IMR-90 (cell line): ENCODE measurements around the gene AKAP7. TPM values are rescaled to one million over a fixed set of nuclear protein-coding genes. Genes with fewer than 3 reads are reported as not detected.

Experiments used
- ATAC-seq: fragments of 200-7000 bp; cut with Tn5 transposase; 2 replicates; pipeline ENCODE4 v1.9.1; 2020; ENCODE audit warnings: low read depth, mild to moderate bottlenecking, moderate library complexity
- BruUV-seq: library from RNA; stranded (reverse); fragments of 400-500 nt; replicated peaks from 2 replicates; lab custom pipeline; 2021; lab: Mats Ljungman, UMichigan
- CTCF ChIA-PET: fragments of 300-600 bp; formaldehyde crosslinking; extraction: SDS; loops from one replicate; lab custom pipeline; 2021; ENCODE audit warnings: antibody characterized with exemption; lab: Yijun Ruan, JAX
- POLR2A ChIA-PET: fragments of 300-600 bp; sonication (Branson Sonifier 250); formaldehyde crosslinking; loops from one replicate; lab custom pipeline; 2022; ENCODE audit warnings: antibody characterized with exemption; ENCODE audit not compliant: unreplicated experiment; lab: Charles Lee
- DNase-seq: peaks from one replicate; pipeline ENCODE4 v3.0.0; 2013
- H2AFZ ChIP-seq: replicated peaks from 2 replicates; pipeline ENCODE3; 2013; ENCODE audit warnings: low read length, mild to moderate bottlenecking; ENCODE audit not compliant: poor library complexity
- H2AK5ac ChIP-seq: 2 replicates; pipeline ENCODE4 v1.6.1; 2013; ENCODE audit warnings: low read depth, low read length, inconsistent platforms
- H2AK9ac ChIP-seq: replicated peaks from 2 replicates; pipeline ENCODE3; 2013; ENCODE audit warnings: mild to moderate bottlenecking, low read depth, low read length, moderate library complexity; ENCODE audit not compliant: poor library complexity
- H2BK120ac ChIP-seq: 2 replicates; pipeline ENCODE4 v1.6.1; 2013; ENCODE audit warnings: low read depth, low read length, inconsistent platforms
- H2BK15ac ChIP-seq: 3 replicates; pipeline ENCODE4 v1.6.1; 2013; ENCODE audit warnings: low read depth, low read length, inconsistent platforms
- H2BK20ac ChIP-seq: 2 replicates; pipeline ENCODE4 v1.6.1; 2013; ENCODE audit warnings: low read depth, mild to moderate bottlenecking, inconsistent platforms, low read length, moderate library complexity
- H2BK5ac ChIP-seq: 2 replicates; pipeline ENCODE4 v1.6.1; 2013; ENCODE audit warnings: mild to moderate bottlenecking, low read depth, low read length, inconsistent platforms; ENCODE audit not compliant: poor library complexity, severe bottlenecking
- H3K14ac ChIP-seq: replicated peaks from 2 replicates; pipeline ENCODE4 v1.6.1; 2013; ENCODE audit warnings: low read depth, low read length, inconsistent platforms
- H3K18ac ChIP-seq: 2 replicates; pipeline ENCODE4 v1.6.1; 2013; ENCODE audit warnings: low read depth, low read length, control low read depth
- H3K23ac ChIP-seq: 2 replicates; pipeline ENCODE4 v1.6.1; 2013; ENCODE audit warnings: low read depth, low read length, inconsistent platforms
- H3K27ac ChIP-seq: 2 replicates; pipeline ENCODE4 v1.5.1; 2013; ENCODE audit warnings: mild to moderate bottlenecking, control low read depth, low read length; ENCODE audit not compliant: insufficient read depth
- H3K27me3 ChIP-seq: 2 replicates; pipeline ENCODE4 v1.6.1; 2013; ENCODE audit warnings: low read length; ENCODE audit not compliant: control insufficient read depth, insufficient read depth
- H3K36me3 ChIP-seq: 2 replicates; pipeline ENCODE4 v1.6.1; 2013; ENCODE audit warnings: low read length, mixed read lengths; ENCODE audit not compliant: control insufficient read depth, insufficient read depth
- H3K4ac ChIP-seq: 2 replicates; pipeline ENCODE4 v1.6.1; 2013; ENCODE audit warnings: low read depth, low read length, inconsistent platforms
- H3K4me1 ChIP-seq: 2 replicates; pipeline ENCODE4 v1.6.1; 2013; ENCODE audit warnings: low read length, mixed read lengths; ENCODE audit not compliant: control insufficient read depth, insufficient read depth
- H3K4me2 ChIP-seq: 2 replicates; pipeline ENCODE4 v1.6.1; 2013; ENCODE audit warnings: low read depth, mild to moderate bottlenecking, control low read depth, low read length, moderate library complexity
- H3K4me3 ChIP-seq: 2 replicates; pipeline ENCODE4 v1.5.1; 2013; ENCODE audit warnings: low read depth, mild to moderate bottlenecking, control low read depth, low read length, moderate library complexity; ENCODE audit not compliant: insufficient read depth
- H3K56ac ChIP-seq: 2 replicates; pipeline ENCODE4 v1.6.1; 2013; ENCODE audit warnings: low read length, inconsistent platforms; ENCODE audit not compliant: insufficient read depth; ENCODE audit errors: extremely low read depth
- H3K79me1 ChIP-seq, 2 experiments: 2 replicates each; pipeline ENCODE4 v1.6.1; 2013; ENCODE audit warnings: low read length in 2 of 2, inconsistent platforms in 1 of 2, low read depth in 1 of 2
- H3K9ac ChIP-seq: 2 replicates; pipeline ENCODE4 v1.6.1; 2013; ENCODE audit warnings: low read depth, low read length, control low read depth
- H3K9me1 ChIP-seq: 2 replicates; pipeline ENCODE4 v1.6.1; 2013; ENCODE audit warnings: low read length, inconsistent platforms; ENCODE audit not compliant: insufficient read depth
- H3K9me3 ChIP-seq: 2 replicates; pipeline ENCODE4 v1.6.1; 2013; ENCODE audit warnings: low read length; ENCODE audit not compliant: control insufficient read depth, insufficient read depth
- H4K20me1 ChIP-seq: 2 replicates; pipeline ENCODE4 v1.6.1; 2013; ENCODE audit warnings: low read length, inconsistent platforms; ENCODE audit not compliant: insufficient read depth
- H4K5ac ChIP-seq: 2 replicates; pipeline ENCODE4 v1.6.1; 2013; ENCODE audit warnings: mild to moderate bottlenecking, low read depth, low read length, control low read depth
- H4K8ac ChIP-seq, 2 experiments: 2 replicates each; pipeline ENCODE4 v1.6.1; 2013; ENCODE audit warnings: low read depth in 2 of 2, low read length in 2 of 2, control low read depth in 1 of 2, inconsistent platforms in 1 of 2
- H4K91ac ChIP-seq: 2 replicates; pipeline ENCODE4 v1.6.1; 2013; ENCODE audit warnings: low read depth, low read length, inconsistent platforms; ENCODE audit not compliant: insufficient read depth
- CEBPB ChIP-seq: IDR thresholded peaks from 2 replicates; pipeline ENCODE4 v1.6.1; 2012; ENCODE audit warnings: low read depth, low read length, improper control_type of control experiment
- MXI1 ChIP-seq: IDR thresholded peaks from 2 replicates; pipeline ENCODE4 v1.6.1; 2012; ENCODE audit warnings: low read depth, mild to moderate bottlenecking, low read length, moderate library complexity, borderline replicate concordance
- WGBS, 2 experiments: methylation state at CpG; one replicate each; pipeline versions ENCODE4 v1.1.5 to v1.1.7; 2013; ENCODE audit warnings: missing lambda C conversion rate in 2 of 2; ENCODE audit not compliant: insufficient read length in 1 of 2; ENCODE audit errors: extremely low coverage in 2 of 2; 5-methylcytosine and 5-hydroxymethylcytosine counted together
- dilution Hi-C: fragments of 300-500 bp; cut with HindIII; formaldehyde crosslinking; loops from one replicate; pipeline ENCODE4 v1.14.3; 2018; ENCODE audit warnings: low sequenced_read_pairs; ENCODE audit not compliant: unreplicated experiment
- in situ Hi-C: fragments of 300-500 bp; cut with MboI; formaldehyde crosslinking; loops from 3 replicates; pipeline ENCODE4 v1.14.3; 2019; ENCODE audit warnings: low sequenced_read_pairs, inconsistent platforms, mixed read lengths
- intact Hi-C: fragments of 100-400 bp; cut with micrococcal nuclease; formaldehyde crosslinking; loops from 2 replicates; pipeline ENCODE4 v1.10.0; 2022
- polyA plus RNA-seq, 3 experiments: library from polyadenylated mRNA; depleted of rRNA; stranded (reverse); fragments of >200 nt; gene quantifications; 2 replicates each; pipeline ENCODE4 v1.2.3, GENCODE V29; 2012; ENCODE audit warnings: low replicate concordance in 1 of 3
- total RNA-seq: library from RNA; depleted of rRNA; stranded (reverse); fragments of >200 nt; gene quantifications from 2 replicates; pipeline ENCODE4 v1.2.3, GENCODE V29; 2012

The AKAP7 gene
- total and polyA plus RNA-seq, 2 of the 4 experiments (the other 2 are of a cell fraction): 0.54 to 1.1 TPM

DNA sequence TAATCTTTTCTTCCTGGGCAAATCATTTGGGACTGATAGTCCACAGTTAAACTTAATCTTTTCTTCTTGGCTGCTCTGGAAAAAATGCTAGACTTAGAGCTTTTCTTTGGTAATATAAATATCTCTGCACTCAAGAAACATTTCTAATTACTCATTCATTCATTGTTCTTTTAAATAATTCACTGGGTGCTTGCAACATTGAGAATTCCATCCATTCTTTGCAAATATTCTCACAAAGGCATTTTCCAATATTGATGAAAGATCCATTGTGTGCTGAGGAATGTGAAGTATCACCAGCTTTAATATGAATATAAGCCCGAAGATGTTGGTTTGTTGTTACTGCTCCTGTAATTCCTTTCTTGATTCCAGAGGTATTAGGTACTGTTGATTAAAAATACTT is 38.4 kb downstream of the AKAP7 start:
- peak; percentile 40; the same call in 1 of the 2 replicates for TF ChIP-seq CEBPB
- no peak for TF ChIP-seq MXI1
- H3K14ac ChIP-seq: no peak overlapping the region
- no peaks in the 10 kb centered on the region for H3K36me3 ChIP-seq
- no peak overlapping the region for H2AK9ac ChIP-seq
- no peak overlapping the region for H2BK5ac ChIP-seq
- intact Hi-C loops: no loop called here
- in situ Hi-C loops: loop anchor here (10.0 kb wide), 1 partner anchor 289 kb away; no protein-coding TSS in a partner anchor
- no peak overlapping the region for H4K91ac ChIP-seq
- H3K27ac ChIP-seq: no peak overlapping the region
- ATAC-seq: peak; percentile 68
- no peaks in the 10 kb centered on the region for H3K27me3 ChIP-seq
- no peaks in the 10 kb centered on the region for H3K4me1 ChIP-seq
- CTCF ChIA-PET: interaction anchor here (0.5 to 1.3 kb wide), 3 partner anchors 9 to 360 kb away, joined by 3 to 6 read pairs (median 4); no protein-coding TSS in a partner anchor
- H3K9ac ChIP-seq: no peak overlapping the region
- no peak overlapping the region for H4K8ac ChIP-seq
- dilution Hi-C loops: no loop called here
- no peak overlapping the region for H2BK20ac ChIP-seq
- DNase-seq: peak; percentile 41
- no peak overlapping the region for H4K5ac ChIP-seq
- no peak overlapping the region for H3K18ac ChIP-seq
- BruUV-seq: no TSS peak
- no peak overlapping the region for H2AK5ac ChIP-seq
- no peaks in the 10 kb centered on the region for H3K9me3 ChIP-seq
- no peak overlapping the region for H3K4ac ChIP-seq
- peak overlapping the region; percentile 10; the same call in 1 of the 2 replicates for H3K23ac ChIP-seq
- H3K4me3 ChIP-seq: no peak overlapping the region
- H3K79me1 ChIP-seq: no peaks in the 10 kb centered on the region
- no peak overlapping the region for H2AFZ ChIP-seq
- no peaks in the 10 kb centered on the region for H4K20me1 ChIP-seq
- no CpG with 5 or more reads among the region's 1 CpG for WGBS, 2 experiments
- no peak overlapping the region for H2BK15ac ChIP-seq
- no peaks in the 10 kb centered on the region for H3K9me1 ChIP-seq
- H2BK120ac ChIP-seq: no peak overlapping the region
- POLR2A ChIA-PET: no interaction called here
- peak overlapping the region; percentile 26; the same call in 1 of the 2 replicates for H3K4me2 ChIP-seq
- H3K56ac ChIP-seq: no peak overlapping the region
